H1 (cell line): ENCODE data around the gene BARHL1. TPM values are rescaled to one million over a fixed set of nuclear protein-coding genes. Genes with fewer than 3 reads are reported as not detected.

Experiments used
- BACH1 ChIP-seq: IDR thresholded peaks from 2 replicates; pipeline ENCODE4 v1.6.1; 2012; ENCODE audit warnings: low read length, improper control_type of control experiment
- CBX5 ChIP-seq: fragments of 300-800, 300-1000 bp; sonication (generic); IDR thresholded peaks from 2 replicates; pipeline ENCODE4 v1.7.1; 2016; ENCODE audit warnings: antibody characterized with exemption, low read length, low read depth
- EP300 ChIP-seq, 2 experiments: IDR thresholded peaks; 1 replicate in 1 of 2; 2 replicates in 1 of 2; pipeline ENCODE4 v1.6.1; 2011 to 2012; ENCODE audit warnings: low read depth in 2 of 2, low read length in 2 of 2, mild to moderate bottlenecking in 2 of 2, borderline replicate concordance in 1 of 2, inconsistent platforms in 1 of 2, moderate library complexity in 1 of 2
- KDM4A ChIP-seq: IDR thresholded peaks from one replicate; pipeline ENCODE4 v1.7.1; 2012; ENCODE audit warnings: low read depth, mild to moderate bottlenecking, moderate library complexity, low read length, inconsistent platforms; ENCODE audit not compliant: severe bottlenecking
- NANOG ChIP-seq: IDR thresholded peaks from 2 replicates; pipeline ENCODE4 v1.6.1; 2011; ENCODE audit warnings: low read length, low read depth, mild to moderate bottlenecking, inconsistent platforms; ENCODE audit not compliant: insufficient read depth, poor library complexity, severe bottlenecking
- POLR2A ChIP-seq, 2 experiments: IDR thresholded peaks; 1 replicate in 1 of 2; 2 replicates in 1 of 2; pipeline ENCODE4 v1.6.1; 2011; ENCODE audit warnings: low read depth in 2 of 2, low read length in 2 of 2, mild to moderate bottlenecking in 2 of 2; ENCODE audit errors: control extremely low read depth in 1 of 2
- RXRA ChIP-seq: IDR thresholded peaks from 2 replicates; pipeline ENCODE4 v1.6.1; 2011; ENCODE audit warnings: low read depth, mild to moderate bottlenecking, low read length, moderate library complexity; ENCODE audit not compliant: insufficient read depth
- SIX5 ChIP-seq: IDR thresholded peaks from 2 replicates; pipeline ENCODE4 v1.6.1; 2011; ENCODE audit warnings: mild to moderate bottlenecking, low read depth, low read length
- SRF ChIP-seq: IDR thresholded peaks from 2 replicates; pipeline ENCODE4 v1.6.1; 2011; ENCODE audit warnings: mild to moderate bottlenecking, low read depth, low read length, moderate library complexity
- TAF1 ChIP-seq: IDR thresholded peaks from 2 replicates; pipeline ENCODE4 v1.6.1; 2011; ENCODE audit warnings: mild to moderate bottlenecking, low read depth, low read length
- polyA plus RNA-seq, 7 experiments: library from polyadenylated mRNA; depleted of rRNA in 3 of 7; stranded (reverse) in 5 of 7; unstranded in 2 of 7; fragments of >200 nt in 5 of 7; fragments of 200-250 nt in 2 of 7; gene quantifications; 1 replicate in 5 of 7; 2 replicates in 1 of 7; 4 replicates in 1 of 7; pipeline versions ENCODE4 v1.2.1 to v1.2.3, GENCODE V29; 2011 to 2013; ENCODE audit warnings: missing spikeins in 2 of 7, mixed read lengths in 2 of 7
- total RNA-seq: library from RNA; stranded (reverse); fragmentation: NEBNext Ultra II Directional; extraction: Animal tissue kit (Norgen Biotek cat#: 25700); gene quantifications from 2 replicates; pipeline ENCODE4 v1.2.1, GENCODE V29; 2021

BARHL1 gene
- total and polyA plus RNA-seq, 2 of the 8 experiments (the other 6 are each of a cell fraction or from before 2014, with no cell fraction given): not detected

GRCh38 chr9:132596200-132596599, 13.8 kb downstream of the BARHL1 start (continued):
- no peak for TF ChIP-seq KDM4A
- no peak for TF ChIP-seq EP300 (IDR thresholded peaks at IDR 0.05; ENCODE audit: borderline replicate concordance in 1 of 2, low read depth in 2 of 2, low read length in 2 of 2)
- no peak for TF ChIP-seq BACH1
- no peak for TF ChIP-seq CBX5
- TF ChIP-seq NANOG: no peak
- no peak for TF ChIP-seq POLR2A (IDR thresholded peaks at IDR 0.05; ENCODE audit: control extremely low read depth in 1 of 2, low read depth in 2 of 2, low read length in 2 of 2)
- no peak for TF ChIP-seq SRF
- no peak for TF ChIP-seq SIX5
- no peak for TF ChIP-seq RXRA
- no peak for TF ChIP-seq TAF1
